A673 (cell line): ENCODE measurements around the gene RASSF4. TPM values are rescaled to one million over a fixed set of nuclear protein-coding genes. Genes with fewer than 3 reads are reported as not detected.

Experiments used
- BruUV-seq: library from RNA; stranded (reverse); fragments of 400-500 nt; replicated peaks from 2 replicates; lab custom pipeline; 2021; lab: Mats Ljungman, UMichigan
- CTCF ChIA-PET: fragments of 300-600 bp; sonication (Branson Sonifier 250); formaldehyde crosslinking; loops from one replicate; lab custom pipeline; 2022; ENCODE audit warnings: antibody characterized with exemption; lab: Charles Lee
- POLR2A ChIA-PET: fragments of 300-600 bp; sonication (Branson Sonifier 250); formaldehyde crosslinking; loops from one replicate; lab custom pipeline; 2022; ENCODE audit warnings: antibody characterized with exemption; ENCODE audit not compliant: low non-redundant PET; lab: Charles Lee
- DNase-seq: peaks from one replicate; pipeline ENCODE4 v3.0.0-alpha.2; 2015; ENCODE audit warnings: low spot score
- H3K27ac ChIP-seq: fragments of 200-600 bp; sonication (generic); 2 replicates; pipeline ENCODE4 v1.5.1; 2016; ENCODE audit warnings: mixed run types, low read depth, mild to moderate bottlenecking, mixed read lengths, antibody characterized with exemption, low read length; ENCODE audit not compliant: poor library complexity, severe bottlenecking
- H3K27me3 ChIP-seq: fragments of 200-600 bp; sonication (generic); replicated peaks from 2 replicates; pipeline ENCODE4 v1.6.1; 2017; ENCODE audit warnings: mixed run types, low read depth, mild to moderate bottlenecking, mixed read lengths, antibody characterized with exemption, low read length; ENCODE audit not compliant: insufficient read depth, poor library complexity
- H3K36me3 ChIP-seq: fragments of 200-600 bp; sonication (generic); 2 replicates; pipeline ENCODE4 v1.6.1; 2016; ENCODE audit warnings: mixed run types, mild to moderate bottlenecking, mixed read lengths, antibody characterized with exemption, low read length; ENCODE audit not compliant: insufficient read depth, poor library complexity, severe bottlenecking
- H3K4me1 ChIP-seq: fragments of 200-600 bp; sonication (generic); 2 replicates; pipeline ENCODE4 v1.6.1; 2017; ENCODE audit warnings: mixed run types, mild to moderate bottlenecking, mixed read lengths, antibody characterized with exemption, low read length; ENCODE audit not compliant: insufficient read depth, poor library complexity, severe bottlenecking
- H3K4me3 ChIP-seq: fragments of 200-600 bp; sonication (generic); 2 replicates; pipeline ENCODE4 v1.5.1; 2016; ENCODE audit warnings: low read depth, mixed run types, mild to moderate bottlenecking, mixed read lengths, low read length; ENCODE audit not compliant: poor library complexity, severe bottlenecking
- H3K9me3 ChIP-seq: fragments of 200-600 bp; sonication (generic); 2 replicates; pipeline ENCODE4 v1.6.1; 2016; ENCODE audit warnings: mixed run types, low read depth, mild to moderate bottlenecking, mixed read lengths, antibody characterized with exemption, low read length; ENCODE audit not compliant: poor library complexity, severe bottlenecking
- CTCF ChIP-seq: fragments of 300-800, 200-600 bp; sonication (generic); conservative IDR thresholded peaks from 2 replicates; pipeline ENCODE4 v1.5.1; 2017; ENCODE audit warnings: low read depth, mild to moderate bottlenecking, antibody characterized with exemption, low read length, moderate library complexity, mixed read lengths
- EZH2 ChIP-seq: fragments of 200-600 bp; sonication (generic); IDR thresholded peaks from 2 replicates; pipeline ENCODE4 v1.6.1; 2017; ENCODE audit warnings: borderline replicate concordance, low read depth, mild to moderate bottlenecking, mixed read lengths, antibody characterized with exemption, low read length; ENCODE audit not compliant: poor library complexity, severe bottlenecking
- intact Hi-C: fragments of 100-400 bp; cut with micrococcal nuclease; formaldehyde crosslinking; loops from one replicate; pipeline ENCODE4 v1.10.0; 2022; ENCODE audit not compliant: unreplicated experiment
- total RNA-seq: library from RNA; stranded (reverse); gene quantifications from 2 replicates; pipeline ENCODE4 v1.2.3, GENCODE V29; 2021

Gene RASSF4
- total RNA-seq, 1 experiment from 2014 or later = 0.71 TPM

DNA sequence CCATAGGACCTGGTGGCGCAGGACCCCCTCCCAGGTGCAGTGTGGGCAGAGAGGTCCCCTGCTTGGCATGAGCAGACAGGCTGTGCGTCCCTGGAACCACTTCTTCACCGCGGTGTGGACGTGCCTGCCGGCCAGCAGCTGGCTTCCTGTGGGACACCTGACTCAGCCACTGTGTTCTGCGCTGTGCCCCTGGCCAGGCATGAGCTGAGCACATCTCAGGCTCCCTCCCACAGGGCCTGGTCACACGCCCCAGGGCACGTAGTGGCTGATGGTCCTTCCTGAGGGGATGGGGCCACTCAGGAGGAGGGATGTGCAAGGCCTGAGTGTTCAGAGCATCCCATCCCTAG is 22.5 kb downstream of the RASSF4 start:
- no TSS peak for BruUV-seq
- H3K4me1 ChIP-seq = peaks cover 18% of the 10 kb centered on the region

DNA sequence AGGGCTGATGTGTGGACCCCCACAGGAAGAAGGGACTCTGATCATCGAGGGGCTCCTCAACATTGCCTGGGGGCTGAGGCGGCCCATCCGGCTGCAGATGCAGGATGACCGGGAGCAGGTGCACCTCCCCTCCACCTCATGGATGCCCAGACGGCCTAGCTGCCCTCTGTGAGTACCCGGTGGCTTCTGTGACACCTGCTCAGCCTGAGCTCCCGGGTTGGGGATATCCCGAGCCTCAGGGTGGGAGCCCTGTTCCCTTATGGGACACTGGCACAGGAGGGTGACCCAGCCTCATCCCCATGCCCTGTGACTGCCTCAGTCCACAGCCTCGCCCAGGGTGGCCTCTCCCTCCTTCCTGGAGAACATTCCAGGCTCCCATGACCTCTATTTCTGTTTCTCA is 22.9 kb downstream of the RASSF4 start:
- Histone ChIP-seq H3K27me3 (no peaks in the 10 kb centered on the region), H3K4me3 (no peak overlapping the region), H3K36me3 (no peaks in the 10 kb centered on the region), H3K9me3 (no peaks in the 10 kb centered on the region), H3K27ac (no peak overlapping the region), H3K4me1 (peaks cover 18% of the 10 kb centered on the region)
- no TSS peak for BruUV-seq
- POLR2A ChIA-PET = no interaction called here
- TF ChIP-seq CTCF = no peak
- TF ChIP-seq EZH2 = no peak
- CTCF ChIA-PET = no interaction called here
- intact Hi-C loops = no loop called here
- no peak for DNase-seq

More for the DNA sequence above, 22.5 kb downstream of the RASSF4 start:
- Histone ChIP-seq H3K27me3 (no peaks in the 10 kb centered on the region), H3K27ac (no peak overlapping the region), H3K36me3 (no peaks in the 10 kb centered on the region), H3K9me3 (no peaks in the 10 kb centered on the region), H3K4me3 (no peak overlapping the region)
- no peak for TF ChIP-seq CTCF
- no peak for TF ChIP-seq EZH2
- POLR2A ChIA-PET = no interaction called here
- intact Hi-C loops = no loop called here
- CTCF ChIA-PET = no interaction called here
- no peak for DNase-seq

DNA sequence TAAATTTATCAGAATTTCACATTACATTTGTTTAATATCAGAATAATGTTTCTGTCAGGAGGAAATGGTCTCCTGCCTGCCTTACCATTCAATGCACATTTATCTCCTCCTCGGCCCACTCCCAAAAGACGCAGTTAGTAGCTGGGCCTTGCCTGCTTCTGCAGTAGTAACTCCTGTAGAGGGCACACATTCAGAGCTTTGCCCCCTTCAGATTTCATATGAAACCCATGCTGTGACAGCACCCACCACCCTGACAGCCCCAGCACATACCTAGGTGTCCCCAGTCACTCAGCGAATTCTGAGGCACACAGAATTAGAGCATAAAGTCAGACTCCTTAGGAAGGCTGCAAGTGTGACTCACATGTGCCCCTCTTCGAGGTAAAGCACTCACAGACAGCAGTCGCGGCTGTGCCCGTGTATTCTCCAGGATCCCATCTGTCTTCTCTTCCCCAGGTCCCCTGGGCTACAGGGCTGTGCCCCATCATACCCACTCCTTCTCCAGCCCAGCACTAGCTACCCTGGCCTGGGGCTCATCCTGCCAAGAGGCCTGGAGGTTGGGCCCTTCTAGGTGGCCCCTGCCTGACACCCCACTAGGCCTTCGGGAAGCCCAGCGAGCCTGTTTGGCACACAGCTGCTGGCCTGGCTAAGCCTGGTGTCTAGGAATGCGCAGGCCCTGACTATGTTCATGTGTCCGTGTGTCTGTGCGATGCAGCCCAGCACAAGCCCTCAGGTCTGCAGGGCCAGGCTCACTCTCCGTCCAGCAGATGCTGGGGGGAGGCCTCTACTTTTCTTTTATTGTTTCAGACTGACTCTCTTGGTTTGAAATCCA is 23.7 kb downstream of the RASSF4 start:
- Histone ChIP-seq H3K36me3 (no peaks in the 10 kb centered on the region), H3K4me1 (peaks cover 12% of the 10 kb centered on the region), H3K4me3 (no peak overlapping the region), H3K27me3 (no peaks in the 10 kb centered on the region), H3K27ac (no peak overlapping the region), H3K9me3 (no peaks in the 10 kb centered on the region)
- BruUV-seq = no TSS peak
- TF ChIP-seq EZH2 = no peak
- no peak for TF ChIP-seq CTCF
- CTCF ChIA-PET = no interaction called here
- intact Hi-C loops = no loop called here
- POLR2A ChIA-PET = no interaction called here
- DNase-seq = no peak
